SK-N-SH (cell line): ENCODE measurements around the gene PLEKHA8. TPM values are rescaled to one million over a fixed set of nuclear protein-coding genes. Genes with fewer than 3 reads are reported as not detected.
A peak's percentile ranks its signal among the peaks of the same experiment; 100 is the strongest.

Experiments used
- CTCF ChIA-PET: fragments of 300-600, 350-600 bp; formaldehyde crosslinking; extraction: SDS; loops from one replicate; lab custom pipeline; 2021; lab: Yijun Ruan, JAX
- POLR2A ChIA-PET: fragments of 350-600 bp; sonication (Branson Sonifier 250); formaldehyde crosslinking; extraction: SDS; loops from one replicate; lab custom pipeline; 2020; ENCODE audit warnings: antibody characterized with exemption, inconsistent platforms; lab: Yijun Ruan, JAX
- DNase-seq: peaks from one replicate; pipeline ENCODE4 v3.0.0; 2012
- H2AFZ ChIP-seq: fragments of 200-600 bp; sonication (generic); 2 replicates; pipeline ENCODE4 v1.8.1; 2016; ENCODE audit warnings: antibody characterized with exemption, mild to moderate bottlenecking, low read depth
- H3F3A ChIP-seq: fragments of 200-600 bp; sonication (generic); replicated peaks from 2 replicates; pipeline ENCODE3; 2016; ENCODE audit warnings: antibody characterized with exemption, mild to moderate bottlenecking; ENCODE audit not compliant: insufficient read depth
- H3K27ac ChIP-seq, 2 experiments: fragments of 200-500 bp in 1 of 2; fragments of 200-600 bp in 1 of 2; sonication (Bioruptor generic) in 1 of 2; sonication (generic), shearing (Covaris generic) in 1 of 2; 2 replicates each; pipeline versions ENCODE4 v1.5.1 to v1.6.1; 2014 to 2016; ENCODE audit warnings: low read depth in 2 of 2, inconsistent platforms in 1 of 2, low read length in 1 of 2, mild to moderate bottlenecking in 1 of 2, mixed read lengths in 1 of 2
- H3K27me3 ChIP-seq: fragments of 200-600 bp; sonication (generic), shearing (Covaris generic); 2 replicates; pipeline ENCODE4 v1.6.1; 2016; ENCODE audit warnings: mixed run types; ENCODE audit not compliant: insufficient read depth
- H3K36me3 ChIP-seq, 2 experiments: fragments of 200-500 bp in 1 of 2; fragments of 200-600 bp in 1 of 2; sonication (Bioruptor generic) in 1 of 2; sonication (generic) in 1 of 2; replicated peaks in 1 of 2; 2 replicates each; pipeline versions ENCODE3 to v1.5.1; 2014 to 2016; ENCODE audit warnings: low read length in 1 of 2, mild to moderate bottlenecking in 1 of 2; ENCODE audit not compliant: insufficient read depth in 2 of 2, control insufficient read depth in 1 of 2
- H3K4me1 ChIP-seq, 2 experiments: fragments of 200-500 bp in 1 of 2; fragments of 200-600 bp in 1 of 2; sonication (Bioruptor generic) in 1 of 2; sonication (generic), shearing (Covaris generic) in 1 of 2; 2 replicates each; pipeline versions ENCODE4 v1.5.1 to v1.6.1; 2014 to 2016; ENCODE audit warnings: low read depth in 1 of 2, low read length in 1 of 2, mixed run types in 1 of 2; ENCODE audit not compliant: insufficient read depth in 2 of 2, control insufficient read depth in 1 of 2
- H3K4me2 ChIP-seq: fragments of 200-600 bp; sonication (generic), shearing (Covaris generic); 2 replicates; pipeline ENCODE4 v1.6.1; 2017; ENCODE audit warnings: mixed run types
- H3K4me3 ChIP-seq, 2 experiments: fragments of 200-500 bp in 1 of 2; fragments of 200-600 bp in 1 of 2; sonication (Bioruptor generic) in 1 of 2; sonication (generic), shearing (Covaris generic) in 1 of 2; 2 replicates each; pipeline versions ENCODE4 v1.5.1 to v1.8.1; 2014 to 2016; ENCODE audit warnings: low read depth in 2 of 2, inconsistent platforms in 1 of 2, low read length in 1 of 2, mild to moderate bottlenecking in 1 of 2, mixed read lengths in 1 of 2, moderate library complexity in 1 of 2
- H3K79me2 ChIP-seq: fragments of 200-600 bp; sonication (generic); 2 replicates; pipeline ENCODE4 v1.8.1; 2017; ENCODE audit warnings: mild to moderate bottlenecking; ENCODE audit not compliant: insufficient read depth
- H3K9ac ChIP-seq: fragments of 200-600 bp; sonication (generic); 2 replicates; pipeline ENCODE4 v1.6.1; 2017; ENCODE audit warnings: mixed run types
- H3K9me2 ChIP-seq: fragments of 200-600 bp; sonication (generic); 2 replicates; pipeline ENCODE4 v1.6.1; 2017; ENCODE audit warnings: mixed run types
- H3K9me3 ChIP-seq: fragments of 200-600 bp; sonication (generic); 2 replicates; pipeline ENCODE4 v1.6.1; 2017; ENCODE audit warnings: mixed run types, mild to moderate bottlenecking, moderate library complexity
- H4K20me1 ChIP-seq: fragments of 200-600 bp; sonication (generic); 2 replicates; pipeline ENCODE4 v1.6.1; 2017; ENCODE audit warnings: mild to moderate bottlenecking, mixed run types; ENCODE audit not compliant: insufficient read depth
- CHD2 ChIP-seq: fragments of 150-350 bp; IDR thresholded peaks from 2 replicates; pipeline ENCODE4 v1.6.1; 2018; ENCODE audit warnings: low read length; ENCODE audit not compliant: partially characterized antibody
- EP300 ChIP-seq, 2 experiments: IDR thresholded peaks; 2 replicates each; pipeline versions ENCODE4 v1.4.0 to v1.6.1; 2012; ENCODE audit warnings: borderline replicate concordance in 1 of 2, low read depth in 1 of 2, low read length in 1 of 2
- EZH2phosphoT487 ChIP-seq: fragments of 200-600 bp; sonication (generic); IDR thresholded peaks from 2 replicates; pipeline ENCODE4 v1.6.1; 2017; ENCODE audit warnings: low read depth, mixed run types, mild to moderate bottlenecking, antibody characterized with exemption, moderate library complexity, borderline replicate concordance
- FOSL2 ChIP-seq: IDR thresholded peaks from 2 replicates; pipeline ENCODE4 v1.4.0; 2012; ENCODE audit warnings: low read depth, mild to moderate bottlenecking, moderate library complexity, borderline replicate concordance
- FOXJ3 ChIP-seq: sonication (generic); formaldehyde crosslinking; IDR thresholded peaks from 2 replicates; pipeline ENCODE4 v1.5.1; 2020; ENCODE audit warnings: mild to moderate bottlenecking, missing genetic modification reagents
- FOXM1 ChIP-seq: IDR thresholded peaks from 2 replicates; pipeline ENCODE4 v1.4.0; 2012; ENCODE audit warnings: low read depth, mild to moderate bottlenecking
- GABPA ChIP-seq: IDR thresholded peaks from 2 replicates; pipeline ENCODE4 v1.4.0; 2012; ENCODE audit warnings: low read depth, mild to moderate bottlenecking
- MAX ChIP-seq: IDR thresholded peaks from 2 replicates; pipeline ENCODE4 v1.4.0; 2012; ENCODE audit warnings: low read depth
- MEF2A ChIP-seq: IDR thresholded peaks from 2 replicates; pipeline ENCODE4 v1.4.0; 2012; ENCODE audit warnings: low read depth, borderline replicate concordance
- PBX3 ChIP-seq: IDR thresholded peaks from 2 replicates; pipeline ENCODE4; 2012
- POLR2AphosphoS5 ChIP-seq: IDR thresholded peaks from 2 replicates; pipeline ENCODE4 v1.6.1; 2012; ENCODE audit warnings: low read depth, low read length
- RAD21 ChIP-seq: IDR thresholded peaks from 2 replicates; pipeline ENCODE4 v1.6.1; 2012; ENCODE audit warnings: mild to moderate bottlenecking, low read length
- RCOR1 ChIP-seq: fragments of 150-350 bp; IDR thresholded peaks from 2 replicates; pipeline ENCODE4 v1.6.1; 2017; ENCODE audit warnings: antibody characterized with exemption, low read length
- REST ChIP-seq: IDR thresholded peaks from 2 replicates; pipeline ENCODE4 v1.6.1; 2012; ENCODE audit warnings: mild to moderate bottlenecking, low read depth, low read length, moderate library complexity
- RXRA ChIP-seq: IDR thresholded peaks from 2 replicates; pipeline ENCODE4 v1.4.0; 2012; ENCODE audit warnings: low read depth, mild to moderate bottlenecking, borderline replicate concordance
- SIN3A ChIP-seq: IDR thresholded peaks from 2 replicates; pipeline ENCODE4 v1.6.1; 2012; ENCODE audit warnings: low read depth, mild to moderate bottlenecking, low read length, moderate library complexity, borderline replicate concordance
- SMC3 ChIP-seq: IDR thresholded peaks from 2 replicates; pipeline ENCODE4 v1.6.1; 2012; ENCODE audit warnings: low read depth, low read length, improper control_type of control experiment
- USF1 ChIP-seq: IDR thresholded peaks from 2 replicates; pipeline ENCODE4 v1.4.0; 2012; ENCODE audit warnings: low read depth, borderline replicate concordance
- USF2 ChIP-seq: fragments of 150-350 bp; IDR thresholded peaks from 2 replicates; pipeline ENCODE4 v1.6.1; 2017; ENCODE audit warnings: antibody characterized with exemption, low read length, low read depth, borderline replicate concordance
- YY1 ChIP-seq: IDR thresholded peaks from 2 replicates; pipeline ENCODE4 v1.4.0; 2012; ENCODE audit warnings: low read depth, mild to moderate bottlenecking
- ZBTB33 ChIP-seq: IDR thresholded peaks from 2 replicates; pipeline ENCODE4 v1.4.0; 2012; ENCODE audit warnings: low read depth, borderline replicate concordance
- WGBS: methylation state at CpG from one replicate; pipeline ENCODE4 v1.1.6; 2017; ENCODE audit warnings: low lambda C conversion rate; 5-methylcytosine and 5-hydroxymethylcytosine counted together
- polyA plus RNA-seq, 3 experiments: library from polyadenylated mRNA; depleted of rRNA; stranded (reverse); fragments of >200 nt; gene quantifications; 2 replicates each; pipeline ENCODE4 v1.2.3, GENCODE V29; 2012

PLEKHA8 gene
- polyA plus RNA-seq (2012; rRNA removed), result 4.9 and 6.1 TPM in 2 replicates
- 7.3 and 7.5 TPM in 2 replicates for polyA plus RNA-seq (2012; cell fraction: cytosol; rRNA removed)
- polyA plus RNA-seq (2012; cell fraction: nucleus; rRNA removed), result 4.3 and 9.2 TPM in 2 replicates

- DNase-seq, result peak; percentile 97
- CTCF ChIA-PET, result interaction anchor here (1.4 to 11.9 kb wide), 5 partner anchors 14 to 150 kb away, joined by 3 to 85 read pairs (median 8); no protein-coding TSS in a partner anchor
- WGBS, result under 1% methylated on average over 47 of the region's 70 CpGs
- TF ChIP-seq RAD21, result no peak
- no peak; the same call in 1 of the 2 replicates for TF ChIP-seq REST
- peak; percentile 28; the same call in 1 of the 2 replicates for TF ChIP-seq MAX
- no peak for TF ChIP-seq USF1
- no peak; the same call in 1 of the 2 replicates for TF ChIP-seq RXRA
- no peak for TF ChIP-seq USF2
- TF ChIP-seq FOXM1, result no peak
- 0 out of 2 replicates have a peak, but pooled peaks have one; percentile 37 for TF ChIP-seq FOXJ3
- peak; percentile 77 for TF ChIP-seq PBX3
- TF ChIP-seq CHD2, result peak; percentile 93
- TF ChIP-seq SMC3, result no peak
- no peak; the same call in none of the 2 replicates for TF ChIP-seq RCOR1
- peak; percentile 53 for TF ChIP-seq GABPA
- TF ChIP-seq ZBTB33, result peak; percentile 57; the same call in 1 of the 2 replicates
- TF ChIP-seq POLR2AphosphoS5, result peak; percentile 45; the same call in 1 of the 2 replicates
- TF ChIP-seq YY1, result peak; percentile 65
- no peak for TF ChIP-seq MEF2A
- TF ChIP-seq FOSL2, result no peak
- TF ChIP-seq EP300 (IDR thresholded peaks at IDR 0.05; ENCODE audit: borderline replicate concordance in 1 of 2, low read depth in 1 of 2, low read length in 1 of 2), result peak; percentile 18 to 42; a peak in 1 of 4 replicates
- peak; percentile 92 for TF ChIP-seq SIN3A
- no peak for TF ChIP-seq EZH2phosphoT487
These were observed at the start of gene PLEKHA8 for GRCh38 chr7:30028216-30028748. PLEKHA8 (plus strand) TSS chr7:30028412; CDS start chr7:30028763, 351 bp downstream.

More at GRCh38 chr7:30028216-30028748, at the start of gene PLEKHA8:
- H3K4me2 ChIP-seq, result peak within 1 kb of the TSS; percentile 86
- H3K9me3 ChIP-seq, result no peaks in the 10 kb centered on the region
- no peaks in the 10 kb centered on the region for H3K9me2 ChIP-seq
- H3K4me3 ChIP-seq, result peak within 1 kb of the TSS; percentile 75 to 99
- H3K36me3 ChIP-seq, result peaks cover 0 to 2% of the 10 kb centered on the region in 2 experiments
- peaks cover 38% of the 10 kb centered on the region for H4K20me1 ChIP-seq
- POLR2A ChIA-PET, result interaction anchor here (1.0 kb wide), 1 partner anchor 106 kb away, joined by 3 read pairs; the partner anchor contains the start of gene MTURN
- H2AFZ ChIP-seq, result peak within 1 kb of the TSS; percentile 92
- peak within 1 kb of the TSS; percentile 79 to 96 for H3K27ac ChIP-seq
- peaks cover 8% of the 10 kb centered on the region for H3F3A ChIP-seq
- H3K9ac ChIP-seq, result peak within 1 kb of the TSS; percentile 75
- H3K4me1 ChIP-seq, result peaks cover 19 to 48% of the 10 kb centered on the region in 2 experiments
- H3K27me3 ChIP-seq, result no peaks in the 10 kb centered on the region
- H3K79me2 ChIP-seq, result peaks cover 80% of the 10 kb centered on the region
